WTC11 (cell line): Measurements from ENCODE around the gene ATF7. TPM values are rescaled to one million over a fixed set of nuclear protein-coding genes. Genes with fewer than 3 reads are reported as not detected.

ENCODE experiments used
- ATAC-seq: fragments of 200-7000 bp; cut with Tn5 transposase; 2 replicates; pipeline ENCODE4 v1.10.0; 2021; ENCODE audit warnings: mild to moderate bottlenecking, moderate library complexity
- CTCF ChIA-PET: fragments of 300-600 bp; sonication (Branson Sonifier 250); formaldehyde crosslinking; loops from one replicate; lab custom pipeline; 2021; ENCODE audit warnings: antibody characterized with exemption; lab: Charles Lee
- POLR2A ChIA-PET: fragments of 350-600 bp; sonication (Branson Sonifier 250); formaldehyde crosslinking; loops from one replicate; lab custom pipeline; 2021; ENCODE audit warnings: antibody characterized with exemption; lab: Charles Lee
- DNase-seq: peaks from one replicate; pipeline ENCODE4 v3.0.0; 2021; ENCODE audit warnings: low spot score
- H3K27ac Mint-ChIP-seq: 2 replicates; pipeline ENCODE4 v1.8.0; 2021; ENCODE audit warnings: mixed read lengths
- H3K27me3 Mint-ChIP-seq: 2 replicates; pipeline ENCODE4 v1.8.0; 2021; ENCODE audit warnings: low read depth, mild to moderate bottlenecking, moderate library complexity, mixed read lengths
- H3K36me3 Mint-ChIP-seq: 2 replicates; pipeline ENCODE4 v1.8.0; 2021; ENCODE audit warnings: mixed read lengths
- H3K4me1 Mint-ChIP-seq: 2 replicates; pipeline ENCODE4 v1.8.0; 2022; ENCODE audit warnings: mixed read lengths
- H3K4me3 Mint-ChIP-seq: 2 replicates; pipeline ENCODE4 v1.8.0; 2021; ENCODE audit warnings: mild to moderate bottlenecking, moderate library complexity, mixed read lengths
- H3K9me3 Mint-ChIP-seq: 2 replicates; pipeline ENCODE4 v1.8.0; 2021; ENCODE audit warnings: mixed read lengths
- ELF4 ChIP-seq: sonication (generic); formaldehyde crosslinking; IDR thresholded peaks from 2 replicates; pipeline ENCODE4 v1.8.1; 2022; ENCODE audit warnings: low read depth, mild to moderate bottlenecking, moderate library complexity, missing genetic modification reagents
- ERG ChIP-seq: fragments of 250-450 bp; sonication (Bioruptor Pico); IDR thresholded peaks from 2 replicates; pipeline ENCODE4 v1.8.0; 2021; ENCODE audit warnings: mild to moderate bottlenecking
- ESRRA ChIP-seq: sonication (generic); formaldehyde crosslinking; IDR thresholded peaks from 2 replicates; pipeline ENCODE4 v1.8.1; 2022; ENCODE audit warnings: mild to moderate bottlenecking, missing genetic modification reagents, borderline replicate concordance
- FOXK1 ChIP-seq: sonication (generic); formaldehyde crosslinking; IDR thresholded peaks from 2 replicates; pipeline ENCODE4 v1.8.0; 2022; ENCODE audit warnings: mild to moderate bottlenecking, moderate library complexity, missing genetic modification reagents
- GABPB1 ChIP-seq: sonication (generic); formaldehyde crosslinking; IDR thresholded peaks from 2 replicates; pipeline ENCODE4 v1.8.1; 2023; ENCODE audit warnings: mild to moderate bottlenecking, missing genetic modification reagents
- IRF2 ChIP-seq: sonication (generic); formaldehyde crosslinking; IDR thresholded peaks from 2 replicates; pipeline ENCODE4 v1.8.0; 2022; ENCODE audit warnings: low read depth, missing genetic modification reagents, borderline replicate concordance
- NFE2L1 ChIP-seq: sonication (generic); formaldehyde crosslinking; IDR thresholded peaks from 2 replicates; pipeline ENCODE4 v1.8.1; 2023; ENCODE audit warnings: missing genetic modification reagents
- NR1H2 ChIP-seq: sonication (generic); formaldehyde crosslinking; IDR thresholded peaks from 2 replicates; pipeline ENCODE4 v1.9.0; 2021; ENCODE audit warnings: mild to moderate bottlenecking, moderate library complexity, missing genetic modification reagents
- OVOL2 ChIP-seq: fragments of 250-450 bp; sonication (Bioruptor Pico); IDR thresholded peaks from 2 replicates; pipeline ENCODE4 v1.9.0; 2021; ENCODE audit warnings: mild to moderate bottlenecking, borderline replicate concordance
- PREB ChIP-seq: sonication (generic); formaldehyde crosslinking; IDR thresholded peaks from 2 replicates; pipeline ENCODE4 v1.8.1; 2022; ENCODE audit warnings: mild to moderate bottlenecking, missing genetic modification reagents, moderate library complexity, borderline replicate concordance
- PRRX2 ChIP-seq: fragments of 250-450 bp; sonication (Bioruptor Pico); IDR thresholded peaks from 2 replicates; pipeline ENCODE4 v1.8.0; 2021; ENCODE audit warnings: mild to moderate bottlenecking
- RELA ChIP-seq: sonication (generic); formaldehyde crosslinking; IDR thresholded peaks from 2 replicates; pipeline ENCODE4 v1.8.1; 2022; ENCODE audit warnings: missing genetic modification reagents, mild to moderate bottlenecking, borderline replicate concordance
- SMAD3 ChIP-seq: sonication (generic); formaldehyde crosslinking; IDR thresholded peaks from 2 replicates; pipeline ENCODE4 v1.8.0; 2022; ENCODE audit warnings: missing genetic modification reagents, mild to moderate bottlenecking, borderline replicate concordance
- SP1 ChIP-seq: sonication (generic); formaldehyde crosslinking; conservative IDR thresholded peaks from 2 replicates; pipeline ENCODE4 v1.8.1; 2022; ENCODE audit warnings: missing genetic modification reagents
- USF1 ChIP-seq: sonication (generic); formaldehyde crosslinking; IDR thresholded peaks from 2 replicates; pipeline ENCODE4 v1.8.0; 2022; ENCODE audit warnings: mild to moderate bottlenecking, missing genetic modification reagents
- ZNF138 ChIP-seq: sonication (generic); formaldehyde crosslinking; conservative IDR thresholded peaks from 2 replicates; pipeline ENCODE4 v1.8.1; 2022; ENCODE audit warnings: mild to moderate bottlenecking, moderate library complexity, missing genetic modification reagents
- ZNF219 ChIP-seq: sonication (generic); formaldehyde crosslinking; IDR thresholded peaks from 2 replicates; pipeline ENCODE4 v1.8.0; 2023; ENCODE audit warnings: missing genetic modification reagents, mild to moderate bottlenecking, borderline replicate concordance
- ZNF232 ChIP-seq: sonication (generic); formaldehyde crosslinking; IDR thresholded peaks from 2 replicates; pipeline ENCODE4 v1.8.0; 2022; ENCODE audit warnings: mild to moderate bottlenecking, missing genetic modification reagents
- ZNF317 ChIP-seq: sonication (generic); formaldehyde crosslinking; IDR thresholded peaks from 2 replicates; pipeline ENCODE4 v1.8.1; 2023; ENCODE audit warnings: low read depth, mild to moderate bottlenecking, moderate library complexity, missing genetic modification reagents, borderline replicate concordance
- ZNF396 ChIP-seq: fragments of 250-450 bp; sonication (Bioruptor Pico); IDR thresholded peaks from 2 replicates; pipeline ENCODE4 v1.8.0; 2021; ENCODE audit warnings: mild to moderate bottlenecking, moderate library complexity, borderline replicate concordance
- ZNF423 ChIP-seq: fragments of 250-450 bp; sonication (Bioruptor Pico); IDR thresholded peaks from 2 replicates; pipeline ENCODE4 v2.1.2; 2022; ENCODE audit warnings: mild to moderate bottlenecking, moderate library complexity
- ZNF512 ChIP-seq: sonication (generic); formaldehyde crosslinking; IDR thresholded peaks from 2 replicates; pipeline ENCODE4 v1.8.1; 2022; ENCODE audit warnings: missing genetic modification reagents, borderline replicate concordance
- ZNF671 ChIP-seq: fragments of 250-450 bp; sonication (Bioruptor Pico); IDR thresholded peaks from 2 replicates; pipeline ENCODE4 v1.8.0; 2021; ENCODE audit warnings: mild to moderate bottlenecking
- total RNA-seq: library from RNA; stranded (reverse); gene quantifications from 3 replicates; pipeline ENCODE4 v1.2.3, GENCODE V29; 2021
- TF ChIP-seq, protein P1 (sequence below): sonication (generic); formaldehyde crosslinking; IDR thresholded peaks from 2 replicates; pipeline ENCODE4 v1.8.1; 2022; ENCODE audit warnings: low read depth, missing genetic modification reagents, borderline replicate concordance
- TF ChIP-seq, protein P2 (sequence below): sonication (generic); formaldehyde crosslinking; IDR thresholded peaks from 2 replicates; pipeline ENCODE4 v1.8.0; 2023; ENCODE audit warnings: mild to moderate bottlenecking, missing genetic modification reagents
- TF ChIP-seq, protein P3 (sequence below): sonication (generic); formaldehyde crosslinking; conservative IDR thresholded peaks from 2 replicates; pipeline ENCODE4 v1.8.1; 2023; ENCODE audit warnings: mild to moderate bottlenecking, low read depth, missing genetic modification reagents, moderate library complexity

ATF7 gene
- total RNA-seq, 1 experiment from 2014 or later, result 16.3 TPM

- POLR2A ChIA-PET, result no interaction called here
- Mint-ChIP-seq H3K9me3 (no peaks in the 10 kb centered on the region), H3K27ac (peak overlapping the region; percentile 28; the same call in 1 of the 2 replicates), H3K4me1 (peaks cover 10% of the 10 kb centered on the region), H3K27me3 (no peaks in the 10 kb centered on the region), H3K36me3 (no peaks in the 10 kb centered on the region), H3K4me3 (no peak overlapping the region)
- TF ChIP-seq ZNF396 (CRISPR knock-in tag), result no peak
- no peak for TF ChIP-seq USF1
- TF ChIP-seq PRRX2 (CRISPR knock-in tag), result no peak
- no peak for TF ChIP-seq RELA (CRISPR knock-in tag)
- no peak for TF ChIP-seq IRF2
- no peak for TF ChIP-seq ZNF138
- no peak for TF ChIP-seq ESRRA (CRISPR knock-in tag)
- TF ChIP-seq PREB (CRISPR knock-in tag), result no peak
- no peak for TF ChIP-seq ELF4
- no peak for TF ChIP-seq GABPB1 (CRISPR knock-in tag)
- TF ChIP-seq ZNF423 (CRISPR knock-in tag), result no peak
- TF ChIP-seq ZNF219 (CRISPR knock-in tag), result no peak
- TF ChIP-seq SMAD3 (CRISPR knock-in tag), result no peak
- TF ChIP-seq ZNF232 (CRISPR knock-in tag), result no peak
- no peak for TF ChIP-seq NFE2L1
- TF ChIP-seq ZNF671 (CRISPR knock-in tag), result no peak
- DNase-seq, result no peak
- CTCF ChIA-PET, result interaction anchor here (0.7 kb wide), 1 partner anchor 74 kb away, joined by 3 read pairs; no protein-coding TSS in a partner anchor
- no peak for ATAC-seq
Observed at GRCh38 chr12:53617700-53618099, 8.5 kb downstream of the ATF7 start.

DNA sequence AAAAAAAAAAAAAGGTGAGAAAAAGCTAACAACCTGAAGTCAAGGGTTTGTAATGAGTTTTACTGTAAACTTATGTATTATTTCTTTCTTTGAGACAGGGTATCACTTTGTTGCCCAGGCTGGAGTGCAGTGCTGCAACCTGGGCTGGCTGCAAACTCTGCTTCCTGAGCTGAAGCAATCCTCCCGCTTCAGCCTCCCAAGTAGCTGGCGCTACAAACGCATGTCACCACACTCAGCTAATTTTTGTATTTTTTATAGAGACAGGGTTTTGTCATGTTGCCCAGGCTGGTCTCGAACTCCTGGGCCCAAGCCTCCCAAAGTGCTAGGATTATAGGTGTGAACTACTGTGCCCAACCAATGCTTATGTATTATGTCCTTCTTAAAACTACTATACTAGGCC, 9.2 kb downstream of the ATF7 start:
- H3K27me3 Mint-ChIP-seq, result no peaks in the 10 kb centered on the region
- DNase-seq (no peak), ATAC-seq (no peak)
- ChIA-PET POLR2A (interaction anchor here (0.6 to 0.7 kb wide), 2 partner anchors 30 to 1353 kb away, joined by 3 to 9 read pairs; no protein-coding TSS in a partner anchor), CTCF (interaction anchor here (0.6 to 0.7 kb wide), 3 partner anchors 12 to 74 kb away, joined by 3 read pairs; no protein-coding TSS in a partner anchor)
- H3K9me3 Mint-ChIP-seq, result no peaks in the 10 kb centered on the region
- no peak overlapping the region for H3K4me3 Mint-ChIP-seq
- H3K27ac Mint-ChIP-seq, result no peak overlapping the region
- H3K4me1 Mint-ChIP-seq, result peaks cover 10% of the 10 kb centered on the region
- H3K36me3 Mint-ChIP-seq, result no peaks in the 10 kb centered on the region
- no peak for TF ChIP-seq ERG (CRISPR knock-in tag)
- TF ChIP-seq, protein P1, sequence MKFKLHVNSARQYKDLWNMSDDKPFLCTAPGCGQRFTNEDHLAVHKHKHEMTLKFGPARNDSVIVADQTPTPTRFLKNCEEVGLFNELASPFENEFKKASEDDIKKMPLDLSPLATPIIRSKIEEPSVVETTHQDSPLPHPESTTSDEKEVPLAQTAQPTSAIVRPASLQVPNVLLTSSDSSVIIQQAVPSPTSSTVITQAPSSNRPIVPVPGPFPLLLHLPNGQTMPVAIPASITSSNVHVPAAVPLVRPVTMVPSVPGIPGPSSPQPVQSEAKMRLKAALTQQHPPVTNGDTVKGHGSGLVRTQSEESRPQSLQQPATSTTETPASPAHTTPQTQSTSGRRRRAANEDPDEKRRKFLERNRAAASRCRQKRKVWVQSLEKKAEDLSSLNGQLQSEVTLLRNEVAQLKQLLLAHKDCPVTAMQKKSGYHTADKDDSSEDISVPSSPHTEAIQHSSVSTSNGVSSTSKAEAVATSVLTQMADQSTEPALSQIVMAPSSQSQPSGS, result no peak
- TF ChIP-seq, protein P2, sequence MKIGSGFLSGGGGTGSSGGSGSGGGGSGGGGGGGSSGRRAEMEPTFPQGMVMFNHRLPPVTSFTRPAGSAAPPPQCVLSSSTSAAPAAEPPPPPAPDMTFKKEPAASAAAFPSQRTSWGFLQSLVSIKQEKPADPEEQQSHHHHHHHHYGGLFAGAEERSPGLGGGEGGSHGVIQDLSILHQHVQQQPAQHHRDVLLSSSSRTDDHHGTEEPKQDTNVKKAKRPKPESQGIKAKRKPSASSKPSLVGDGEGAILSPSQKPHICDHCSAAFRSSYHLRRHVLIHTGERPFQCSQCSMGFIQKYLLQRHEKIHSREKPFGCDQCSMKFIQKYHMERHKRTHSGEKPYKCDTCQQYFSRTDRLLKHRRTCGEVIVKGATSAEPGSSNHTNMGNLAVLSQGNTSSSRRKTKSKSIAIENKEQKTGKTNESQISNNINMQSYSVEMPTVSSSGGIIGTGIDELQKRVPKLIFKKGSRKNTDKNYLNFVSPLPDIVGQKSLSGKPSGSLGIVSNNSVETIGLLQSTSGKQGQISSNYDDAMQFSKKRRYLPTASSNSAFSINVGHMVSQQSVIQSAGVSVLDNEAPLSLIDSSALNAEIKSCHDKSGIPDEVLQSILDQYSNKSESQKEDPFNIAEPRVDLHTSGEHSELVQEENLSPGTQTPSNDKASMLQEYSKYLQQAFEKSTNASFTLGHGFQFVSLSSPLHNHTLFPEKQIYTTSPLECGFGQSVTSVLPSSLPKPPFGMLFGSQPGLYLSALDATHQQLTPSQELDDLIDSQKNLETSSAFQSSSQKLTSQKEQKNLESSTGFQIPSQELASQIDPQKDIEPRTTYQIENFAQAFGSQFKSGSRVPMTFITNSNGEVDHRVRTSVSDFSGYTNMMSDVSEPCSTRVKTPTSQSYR (CRISPR knock-in tag), result no peak
- TF ChIP-seq ZNF317 (CRISPR knock-in tag), result no peak
- no peak for TF ChIP-seq FOXK1
- TF ChIP-seq, protein P3, sequence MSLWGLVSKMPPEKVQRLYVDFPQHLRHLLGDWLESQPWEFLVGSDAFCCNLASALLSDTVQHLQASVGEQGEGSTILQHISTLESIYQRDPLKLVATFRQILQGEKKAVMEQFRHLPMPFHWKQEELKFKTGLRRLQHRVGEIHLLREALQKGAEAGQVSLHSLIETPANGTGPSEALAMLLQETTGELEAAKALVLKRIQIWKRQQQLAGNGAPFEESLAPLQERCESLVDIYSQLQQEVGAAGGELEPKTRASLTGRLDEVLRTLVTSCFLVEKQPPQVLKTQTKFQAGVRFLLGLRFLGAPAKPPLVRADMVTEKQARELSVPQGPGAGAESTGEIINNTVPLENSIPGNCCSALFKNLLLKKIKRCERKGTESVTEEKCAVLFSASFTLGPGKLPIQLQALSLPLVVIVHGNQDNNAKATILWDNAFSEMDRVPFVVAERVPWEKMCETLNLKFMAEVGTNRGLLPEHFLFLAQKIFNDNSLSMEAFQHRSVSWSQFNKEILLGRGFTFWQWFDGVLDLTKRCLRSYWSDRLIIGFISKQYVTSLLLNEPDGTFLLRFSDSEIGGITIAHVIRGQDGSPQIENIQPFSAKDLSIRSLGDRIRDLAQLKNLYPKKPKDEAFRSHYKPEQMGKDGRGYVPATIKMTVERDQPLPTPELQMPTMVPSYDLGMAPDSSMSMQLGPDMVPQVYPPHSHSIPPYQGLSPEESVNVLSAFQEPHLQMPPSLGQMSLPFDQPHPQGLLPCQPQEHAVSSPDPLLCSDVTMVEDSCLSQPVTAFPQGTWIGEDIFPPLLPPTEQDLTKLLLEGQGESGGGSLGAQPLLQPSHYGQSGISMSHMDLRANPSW (CRISPR knock-in tag), result no peak
- TF ChIP-seq NR1H2 (CRISPR knock-in tag), result no peak
- no peak for TF ChIP-seq SP1
- TF ChIP-seq ZNF512, result no peak
- TF ChIP-seq OVOL2, result no peak
